Measurements from ENCODE around the gene TENM3.

GRCh38 chr4:182839256-182839655 is 596.1 kb downstream of the TENM3 start:
- TF ChIP-seq CTCF (conservative IDR thresholded peaks at IDR 0.05; ENCODE audit: low read length), result no peak
- no peak for TF ChIP-seq EZH2phosphoT487 (IDR thresholded peaks at IDR 0.05; ENCODE audit: borderline replicate concordance, low read depth, low read length)

All from OCI-LY7 (cell line).